ENCODE measurements around the gene MLN.

DNA sequence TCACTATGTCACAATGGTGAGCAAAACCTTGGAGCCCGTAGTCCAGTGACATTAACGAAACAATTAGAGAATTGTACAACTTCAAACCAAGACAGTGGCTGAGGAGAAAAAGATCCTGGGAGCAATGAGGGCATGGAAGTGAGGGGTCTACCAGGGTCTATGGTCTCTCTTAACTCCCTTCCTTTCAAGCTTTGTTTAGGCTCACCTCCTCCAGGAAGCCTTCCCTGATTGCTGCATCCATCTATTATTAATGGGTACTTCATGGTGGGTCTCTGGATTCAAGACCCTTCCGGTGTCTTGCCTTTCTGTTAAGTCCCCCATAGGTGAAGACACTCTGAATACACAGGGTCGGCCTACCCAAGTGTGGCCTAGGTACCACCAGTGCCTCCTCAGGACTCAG lies 38.1 kb upstream of the MLN start:
- TF ChIP-seq, protein P1, sequence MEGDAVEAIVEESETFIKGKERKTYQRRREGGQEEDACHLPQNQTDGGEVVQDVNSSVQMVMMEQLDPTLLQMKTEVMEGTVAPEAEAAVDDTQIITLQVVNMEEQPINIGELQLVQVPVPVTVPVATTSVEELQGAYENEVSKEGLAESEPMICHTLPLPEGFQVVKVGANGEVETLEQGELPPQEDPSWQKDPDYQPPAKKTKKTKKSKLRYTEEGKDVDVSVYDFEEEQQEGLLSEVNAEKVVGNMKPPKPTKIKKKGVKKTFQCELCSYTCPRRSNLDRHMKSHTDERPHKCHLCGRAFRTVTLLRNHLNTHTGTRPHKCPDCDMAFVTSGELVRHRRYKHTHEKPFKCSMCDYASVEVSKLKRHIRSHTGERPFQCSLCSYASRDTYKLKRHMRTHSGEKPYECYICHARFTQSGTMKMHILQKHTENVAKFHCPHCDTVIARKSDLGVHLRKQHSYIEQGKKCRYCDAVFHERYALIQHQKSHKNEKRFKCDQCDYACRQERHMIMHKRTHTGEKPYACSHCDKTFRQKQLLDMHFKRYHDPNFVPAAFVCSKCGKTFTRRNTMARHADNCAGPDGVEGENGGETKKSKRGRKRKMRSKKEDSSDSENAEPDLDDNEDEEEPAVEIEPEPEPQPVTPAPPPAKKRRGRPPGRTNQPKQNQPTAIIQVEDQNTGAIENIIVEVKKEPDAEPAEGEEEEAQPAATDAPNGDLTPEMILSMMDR (IDR thresholded peaks at IDR 0.05) = no peak
- TF ChIP-seq POLR2A (IDR thresholded peaks at IDR 0.05) = no peak

All from esophagus squamous epithelium (tissue), 4 donors.